ENCODE measurements around the gene ZCCHC14.
"Not testable (repeated sequence)": the region's sequence is repeated elsewhere in the genome, so short reads cannot be mapped to it uniquely, and the experiment has no call there.

ZCCHC14 gene

GRCh38 chr16:87523605-87524004 lies 30.8 kb upstream of the ZCCHC14 start:
- DNase-seq, result not testable (repeated sequence)

GRCh38 chr16:87521764-87522163 lies 28.9 kb upstream of the ZCCHC14 start:
- not testable (repeated sequence) for DNase-seq

- DNase-seq, result not testable (repeated sequence)
These were observed 26.3 kb upstream of the ZCCHC14 start for GRCh38 chr16:87519170-87519569.

- DNase-seq, result not testable (repeated sequence)
These were observed 25.7 kb upstream of the ZCCHC14 start for GRCh38 chr16:87518430-87519051.

- not testable (repeated sequence) for DNase-seq
These were observed 25.0 kb upstream of the ZCCHC14 start for GRCh38 chr16:87517610-87518429.

- DNase-seq, result no peak
These were observed 23.5 kb upstream of the ZCCHC14 start for GRCh38 chr16:87516361-87516760.

GRCh38 chr16:87515475-87516330 lies 22.9 kb upstream of the ZCCHC14 start:
- no peak for DNase-seq

GRCh38 chr16:87509778-87510177 lies 17.0 kb upstream of the ZCCHC14 start:
- not testable (repeated sequence) for DNase-seq

- DNase-seq, result no peak
These were observed 14.7 kb upstream of the ZCCHC14 start for GRCh38 chr16:87507351-87508069.

GRCh38 chr16:87506423-87507350 lies 13.9 kb upstream of the ZCCHC14 start:
- no peak for DNase-seq

- DNase-seq, result no peak
These were observed 13.0 kb upstream of the ZCCHC14 start for GRCh38 chr16:87505834-87506233.

GRCh38 chr16:87503232-87503937 lies 10.6 kb upstream of the ZCCHC14 start:
- DNase-seq, result not testable (repeated sequence)

GRCh38 chr16:87502308-87502969 lies 9.6 kb upstream of the ZCCHC14 start:
- DNase-seq, result no peak

GRCh38 chr16:87501117-87501516 lies 8.3 kb upstream of the ZCCHC14 start:
- no peak for DNase-seq

GRCh38 chr16:87499189-87499486 lies 6.3 kb upstream of the ZCCHC14 start:
- DNase-seq, result no peak

GRCh38 chr16:87498324-87499188 lies 5.7 kb upstream of the ZCCHC14 start:
- DNase-seq, result no peak

- DNase-seq, result not testable (repeated sequence)
These were observed 5.0 kb upstream of the ZCCHC14 start for GRCh38 chr16:87497767-87498290.

- DNase-seq, result not testable (repeated sequence)
These were observed 4.4 kb upstream of the ZCCHC14 start for GRCh38 chr16:87497023-87497766.

- no peak for DNase-seq
These were observed 3.6 kb upstream of the ZCCHC14 start for GRCh38 chr16:87496447-87496801.
